OCI-M2 (cell line): ENCODE results near the gene FBXO24.
"Not testable (repeated sequence)": the region's sequence is repeated elsewhere in the genome, so short reads cannot be mapped to it uniquely, and the experiment has no call there.

Experiments
- DNase-seq: peaks from one replicate; lab custom pipeline; 2025; ENCODE audit not compliant: unreplicated experiment; lab: John Stamatoyannopoulos, UW

Gene FBXO24

GRCh38 chr7:100586266-100587025 lies at the start of gene FBXO24:
Gene FBXO24 (plus strand): TSS chr7:100586328. CDS start chr7:100586626, 298 bp downstream.
- DNase-seq: peak; percentile 97

- DNase-seq: not testable (repeated sequence)
Observed at GRCh38 chr7:100536695-100537094, 49.4 kb upstream of the FBXO24 start.

- no peak for DNase-seq
Observed at GRCh38 chr7:100538348-100538653, 47.8 kb upstream of the FBXO24 start.

- DNase-seq: peak; percentile 83
Observed at GRCh38 chr7:100538654-100539435, 47.3 kb upstream of the FBXO24 start, which contains the start of gene AGFG2. Gene AGFG2 (plus strand): TSS chr7:100539203. CDS start chr7:100539347, 144 bp downstream.

- no peak for DNase-seq
Observed at GRCh38 chr7:100539436-100540006, 46.6 kb upstream of the FBXO24 start.

- DNase-seq: no peak
Observed at GRCh38 chr7:100540073-100540723, 45.9 kb upstream of the FBXO24 start.

GRCh38 chr7:100541309-100541708 lies 44.8 kb upstream of the FBXO24 start:
- not testable (repeated sequence) for DNase-seq

GRCh38 chr7:100543586-100543985 lies 42.5 kb upstream of the FBXO24 start:
- DNase-seq: no peak

GRCh38 chr7:100544386-100544785 lies 41.7 kb upstream of the FBXO24 start:
- no peak for DNase-seq

- no peak for DNase-seq
Observed at GRCh38 chr7:100544967-100545359, 41.2 kb upstream of the FBXO24 start.

GRCh38 chr7:100545360-100546128 lies 40.6 kb upstream of the FBXO24 start:
- no peak for DNase-seq

GRCh38 chr7:100546129-100546925 lies 39.8 kb upstream of the FBXO24 start:
- no peak for DNase-seq

- no peak for DNase-seq
Observed at GRCh38 chr7:100546926-100547800, 39.0 kb upstream of the FBXO24 start.

GRCh38 chr7:100547872-100548271 lies 38.3 kb upstream of the FBXO24 start:
- no peak for DNase-seq

- not testable (repeated sequence) for DNase-seq
Observed at GRCh38 chr7:100548446-100548845, 37.7 kb upstream of the FBXO24 start.

GRCh38 chr7:100552532-100552931 lies 33.6 kb upstream of the FBXO24 start:
- DNase-seq: no peak

- DNase-seq: no peak
Observed at GRCh38 chr7:100553032-100553431, 33.1 kb upstream of the FBXO24 start.

GRCh38 chr7:100555701-100556100 lies 30.4 kb upstream of the FBXO24 start:
- DNase-seq: no peak

- no peak for DNase-seq
Observed at GRCh38 chr7:100556541-100556940, 29.6 kb upstream of the FBXO24 start.
